Esophagus (tissue), 2 donors: ENCODE measurements around the gene TRIM33. TPM values are rescaled to one million over a fixed set of nuclear protein-coding genes. Genes with fewer than 3 reads are reported as not detected.
"Not testable (repeated sequence)": the region's sequence is repeated elsewhere in the genome, so short reads cannot be mapped to it uniquely, and the experiment has no call there.

ENCODE experiments used
- H3K27ac ChIP-seq, 2 donors: one replicate each; pipeline ENCODE4 v1.5.1; 2013; ENCODE audit warnings: low read depth in 2 of 2, mild to moderate bottlenecking in 2 of 2, inconsistent platforms in 1 of 2, low read length in 1 of 2, moderate library complexity in 1 of 2
- H3K27me3 ChIP-seq, 2 donors: one replicate each; pipeline ENCODE4 v1.6.1; 2013; ENCODE audit warnings: low read length in 2 of 2, control low read depth in 1 of 2, mild to moderate bottlenecking in 1 of 2; ENCODE audit not compliant: insufficient read depth in 2 of 2, control insufficient read depth in 1 of 2
- H3K36me3 ChIP-seq, 2 donors: one replicate each; pipeline ENCODE4 v1.6.1; 2013; ENCODE audit warnings: low read length in 1 of 2; ENCODE audit not compliant: control insufficient read depth in 2 of 2, insufficient read depth in 2 of 2
- H3K4me1 ChIP-seq, 2 donors: one replicate each; pipeline ENCODE4 v1.6.1; 2013; ENCODE audit warnings: low read length in 1 of 2; ENCODE audit not compliant: control insufficient read depth in 2 of 2, insufficient read depth in 2 of 2
- H3K4me3 ChIP-seq, 2 donors: one replicate each; pipeline ENCODE4 v1.5.1; 2013; ENCODE audit warnings: low read length in 2 of 2, mild to moderate bottlenecking in 2 of 2, low read depth in 1 of 2, moderate library complexity in 1 of 2
- H3K9me3 ChIP-seq, 2 donors: one replicate each; pipeline ENCODE4 v1.6.1; 2013; ENCODE audit warnings: mild to moderate bottlenecking in 2 of 2, low read depth in 1 of 2, low read length in 1 of 2, moderate library complexity in 1 of 2; ENCODE audit not compliant: control insufficient read depth in 2 of 2, insufficient read depth in 1 of 2
- WGBS, 2 donors: extraction: QIAGEN DNeasy Blood & Tissue Kit; methylation state at CpG; one replicate each; pipeline ENCODE4 v1.1.7; 2013; 5-methylcytosine and 5-hydroxymethylcytosine counted together
- polyA plus RNA-seq, 2 donors: library from polyadenylated mRNA; stranded (reverse); fragments of 200-250 nt; gene quantifications; one replicate each; pipeline ENCODE4 v1.2.3, GENCODE V29; 2013
- donor health status: healthy with polysubstance abuse.
- donor health status: Bipolar disorder and iron deficiency.

Gene TRIM33
- polyA plus RNA-seq, 2 donors = 7.1 to 10.2 TPM

GRCh38 chr1:114441332-114441731 is 69.7 kb downstream of the TRIM33 start:
- Histone ChIP-seq H3K9me3 (no peaks in the 10 kb centered on the region), H3K36me3 (peaks cover 0 to 3% of the 10 kb centered on the region in 2 donors), H3K4me1 (no peaks in the 10 kb centered on the region), H3K27me3 (no peaks in the 10 kb centered on the region), H3K27ac (no peak overlapping the region), H3K4me3 (no peak overlapping the region)
- WGBS, 2 donors = 97% methylated on average over 3 of the region's 3 CpGs

GRCh38 chr1:114439369-114439768 is 71.6 kb downstream of the TRIM33 start:
- Histone ChIP-seq H3K36me3 (peaks cover 0 to 3% of the 10 kb centered on the region in 2 donors), H3K4me3 (no peak overlapping the region), H3K4me1 (no peaks in the 10 kb centered on the region), H3K9me3 (no peaks in the 10 kb centered on the region), H3K27ac (no peak overlapping the region), H3K27me3 (no peaks in the 10 kb centered on the region)
- WGBS, 2 donors = 88 to 98% methylated on average over 4 of the region's 4 CpGs

DNA sequence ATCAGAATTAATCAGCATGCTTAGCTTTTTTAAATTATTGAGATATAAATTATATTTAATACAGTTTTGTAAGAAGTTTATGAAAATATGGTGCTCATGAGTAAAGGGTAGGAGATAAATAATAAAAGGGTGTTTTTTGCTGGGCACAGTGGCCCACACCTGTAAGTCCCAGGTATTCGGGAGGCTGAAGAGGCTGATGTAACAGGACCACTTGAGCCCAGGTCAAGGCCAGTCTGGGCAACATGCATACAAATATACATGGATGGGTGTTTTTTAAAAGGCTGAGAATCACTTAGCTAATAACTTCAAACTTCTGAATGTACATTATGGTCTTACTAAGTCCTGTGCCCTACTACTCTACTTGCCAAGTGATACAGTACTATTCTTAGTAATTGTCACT is 73.2 kb downstream of the TRIM33 start:
- H3K36me3 ChIP-seq = peaks cover 0 to 3% of the 10 kb centered on the region in 2 donors
- H3K9me3 ChIP-seq = no peaks in the 10 kb centered on the region
- 98 to 100% methylated on average over 1 of the region's 1 CpG for WGBS, 2 donors
- no peak overlapping the region for H3K27ac ChIP-seq
- no peaks in the 10 kb centered on the region for H3K4me1 ChIP-seq
- no peak overlapping the region for H3K4me3 ChIP-seq
- H3K27me3 ChIP-seq = no peaks in the 10 kb centered on the region

DNA sequence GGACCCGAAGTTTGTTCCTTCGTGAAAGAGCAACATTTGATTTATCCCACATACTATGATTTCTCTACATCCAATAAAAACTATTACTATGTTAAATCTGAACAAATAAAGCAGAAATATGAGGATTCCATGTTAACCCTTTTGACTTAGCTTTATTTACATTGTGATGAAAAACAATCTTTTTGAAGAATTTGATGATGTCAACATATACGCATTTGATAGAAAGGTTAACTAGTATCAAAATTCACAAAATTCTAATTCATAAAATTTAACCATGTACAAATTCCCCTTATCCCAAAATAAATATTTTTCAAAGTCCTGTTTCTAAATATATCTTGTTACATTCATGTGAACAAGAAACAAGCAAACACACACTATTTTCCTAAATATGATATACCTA is 74.2 kb downstream of the TRIM33 start:
- peaks cover 0 to 3% of the 10 kb centered on the region in 2 donors for H3K36me3 ChIP-seq
- WGBS, 2 donors = 98 to 99% methylated on average over 3 of the region's 3 CpGs
- no peak overlapping the region for H3K27ac ChIP-seq
- no peaks in the 10 kb centered on the region for H3K4me1 ChIP-seq
- no peaks in the 10 kb centered on the region for H3K9me3 ChIP-seq
- no peak overlapping the region for H3K4me3 ChIP-seq
- no peaks in the 10 kb centered on the region for H3K27me3 ChIP-seq

DNA sequence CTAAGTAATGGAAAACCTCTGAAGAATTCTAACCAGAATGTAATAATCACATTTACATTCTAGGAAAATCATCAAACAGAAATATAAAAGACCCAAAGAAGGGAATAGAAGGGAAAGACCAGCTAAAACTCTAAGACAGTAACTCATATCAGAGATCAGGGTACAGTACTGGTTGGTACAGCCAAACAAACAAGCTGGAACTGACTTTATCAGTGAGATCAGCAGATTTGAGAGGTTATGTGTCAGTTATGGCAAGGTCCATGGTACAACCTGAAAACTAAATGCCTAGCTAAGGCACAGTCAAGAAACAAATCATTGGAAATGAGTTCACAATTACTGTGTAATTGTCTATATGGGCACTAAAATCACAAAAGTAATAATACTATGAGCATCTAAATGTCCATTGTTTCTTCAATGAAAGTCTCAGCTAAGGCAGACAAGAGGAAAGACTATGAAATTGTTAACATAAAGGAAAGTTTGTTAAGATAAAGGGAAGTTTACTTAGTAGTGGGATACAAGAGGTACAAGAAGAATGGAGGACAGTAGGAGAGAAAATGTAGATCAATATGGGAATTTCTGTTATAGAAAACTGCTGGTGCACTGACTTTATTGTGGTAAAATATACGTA is 75.8 kb downstream of the TRIM33 start:
- no peaks in the 10 kb centered on the region for H3K4me1 ChIP-seq
- WGBS, 2 donors = 93 to 96% methylated on average over 1 of the region's 1 CpG
- peaks cover 0 to 2% of the 10 kb centered on the region in 2 donors for H3K36me3 ChIP-seq
- no peaks in the 10 kb centered on the region for H3K27me3 ChIP-seq
- no peaks in the 10 kb centered on the region for H3K9me3 ChIP-seq
- H3K27ac ChIP-seq = no peak overlapping the region
- no peak overlapping the region for H3K4me3 ChIP-seq

DNA sequence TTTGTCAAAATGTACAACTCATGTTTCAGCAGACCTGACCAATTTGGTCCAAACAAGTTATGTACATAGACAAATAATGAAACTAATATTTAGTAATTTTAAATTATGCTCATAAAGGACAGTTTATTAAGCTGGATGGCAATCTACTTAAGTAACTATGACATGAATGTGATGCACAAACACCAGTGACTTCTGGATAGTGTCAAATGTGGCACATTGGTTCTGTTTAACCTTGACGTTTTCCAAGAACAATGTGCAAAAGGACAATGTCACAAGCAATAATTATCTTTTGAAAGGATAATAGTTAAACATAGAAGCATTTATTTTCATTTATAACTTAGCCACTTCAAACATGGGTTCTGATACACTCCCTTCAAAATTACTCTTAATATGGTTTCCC is 80.0 kb downstream of the TRIM33 start:
- no peak overlapping the region for H3K27ac ChIP-seq
- H3K4me1 ChIP-seq = no peaks in the 10 kb centered on the region
- 68 to 85% methylated on average over 1 of the region's 1 CpG for WGBS, 2 donors
- no peaks in the 10 kb centered on the region for H3K27me3 ChIP-seq
- H3K4me3 ChIP-seq = no peak overlapping the region
- peaks cover 0 to 2% of the 10 kb centered on the region in 2 donors for H3K36me3 ChIP-seq
- H3K9me3 ChIP-seq = no peaks in the 10 kb centered on the region

- H3K9me3 ChIP-seq = no peaks in the 10 kb centered on the region
- 61 to 71% methylated on average over 1 of the region's 1 CpG for WGBS, 2 donors
- H3K4me1 ChIP-seq = no peaks in the 10 kb centered on the region
- H3K27me3 ChIP-seq = no peaks in the 10 kb centered on the region
- H3K36me3 ChIP-seq = peaks cover 2 to 5% of the 10 kb centered on the region in 2 donors
- no peak overlapping the region for H3K4me3 ChIP-seq
- no peak overlapping the region for H3K27ac ChIP-seq
Observed at GRCh38 chr1:114428083-114428754, 82.8 kb downstream of the TRIM33 start.

- 86 to 90% methylated on average over 3 of the region's 3 CpGs for WGBS, 2 donors
- Histone ChIP-seq H3K36me3 (peaks cover 2 to 5% of the 10 kb centered on the region in 2 donors), H3K27me3 (no peaks in the 10 kb centered on the region), H3K27ac (no peak overlapping the region), H3K9me3 (no peaks in the 10 kb centered on the region), H3K4me3 (no peak overlapping the region), H3K4me1 (no peaks in the 10 kb centered on the region)
Observed at GRCh38 chr1:114427612-114428011, 83.4 kb downstream of the TRIM33 start.

DNA sequence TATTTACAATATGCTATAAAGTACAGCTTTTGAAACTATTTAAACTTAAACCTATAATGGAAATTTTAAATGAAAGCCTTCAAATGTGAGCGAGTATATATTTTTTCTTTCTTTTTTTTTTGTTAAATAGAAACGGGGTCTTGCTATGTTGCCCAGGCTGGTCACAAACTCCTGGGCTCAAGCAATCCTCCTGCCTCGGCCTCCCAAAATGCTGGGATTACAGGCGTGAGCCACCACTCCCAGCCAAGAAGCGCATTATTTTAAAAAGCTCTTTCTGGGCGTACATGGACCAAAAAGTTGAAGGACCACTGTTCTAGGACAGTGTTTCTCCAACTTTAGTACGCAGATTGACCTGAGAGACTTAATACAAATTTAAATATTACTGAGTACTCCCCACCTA is 87.5 kb downstream of the TRIM33 start:
- no peaks in the 10 kb centered on the region for H3K9me3 ChIP-seq
- WGBS, 2 donors = 96% methylated on average over 7 of the region's 7 CpGs
- peaks cover 13 to 14% of the 10 kb centered on the region in 2 donors for H3K36me3 ChIP-seq
- no peak overlapping the region for H3K27ac ChIP-seq
- no peaks in the 10 kb centered on the region for H3K4me1 ChIP-seq
- H3K4me3 ChIP-seq = no peak overlapping the region
- H3K27me3 ChIP-seq = no peaks in the 10 kb centered on the region

GRCh38 chr1:114418948-114419347 is 92.1 kb downstream of the TRIM33 start:
- 99% methylated on average over 7 of the region's 7 CpGs for WGBS, 2 donors
- H3K36me3 ChIP-seq = peaks cover 12 to 13% of the 10 kb centered on the region in 2 donors
- not testable (repeated sequence) for H3K27me3 ChIP-seq, H3K9me3 ChIP-seq, H3K4me3 ChIP-seq, H3K4me1 ChIP-seq, H3K27ac ChIP-seq
